IMR-90 (cell line): ENCODE measurements around the gene HMGB3. TPM values are rescaled to one million over a fixed set of nuclear protein-coding genes. Genes with fewer than 3 reads are reported as not detected.
"Not testable (repeated sequence)": the region's sequence is repeated elsewhere in the genome, so short reads cannot be mapped to it uniquely, and the experiment has no call there.

Source experiments
- ATAC-seq: fragments of 200-7000 bp; cut with Tn5 transposase; 2 replicates; pipeline ENCODE4 v1.9.1; 2020; ENCODE audit warnings: low read depth, mild to moderate bottlenecking, moderate library complexity
- BruUV-seq: library from RNA; stranded (reverse); fragments of 400-500 nt; replicated peaks from 2 replicates; lab custom pipeline; 2021; lab: Mats Ljungman, UMichigan
- CTCF ChIA-PET: fragments of 300-600 bp; formaldehyde crosslinking; extraction: SDS; loops from one replicate; lab custom pipeline; 2021; ENCODE audit warnings: antibody characterized with exemption; lab: Yijun Ruan, JAX
- POLR2A ChIA-PET: fragments of 300-600 bp; sonication (Branson Sonifier 250); formaldehyde crosslinking; loops from one replicate; lab custom pipeline; 2022; ENCODE audit warnings: antibody characterized with exemption; ENCODE audit not compliant: unreplicated experiment; lab: Charles Lee
- DNase-seq: peaks from one replicate; pipeline ENCODE4 v3.0.0; 2013
- H2AFZ ChIP-seq: replicated peaks from 2 replicates; pipeline ENCODE3; 2013; ENCODE audit warnings: low read length, mild to moderate bottlenecking; ENCODE audit not compliant: poor library complexity
- H2AK5ac ChIP-seq: 2 replicates; pipeline ENCODE4 v1.6.1; 2013; ENCODE audit warnings: low read depth, low read length, inconsistent platforms
- H2AK9ac ChIP-seq: replicated peaks from 2 replicates; pipeline ENCODE3; 2013; ENCODE audit warnings: mild to moderate bottlenecking, low read depth, low read length, moderate library complexity; ENCODE audit not compliant: poor library complexity
- H2BK120ac ChIP-seq: 2 replicates; pipeline ENCODE4 v1.6.1; 2013; ENCODE audit warnings: low read depth, low read length, inconsistent platforms
- H2BK15ac ChIP-seq: 3 replicates; pipeline ENCODE4 v1.6.1; 2013; ENCODE audit warnings: low read depth, low read length, inconsistent platforms
- H2BK20ac ChIP-seq: 2 replicates; pipeline ENCODE4 v1.6.1; 2013; ENCODE audit warnings: low read depth, mild to moderate bottlenecking, inconsistent platforms, low read length, moderate library complexity
- H2BK5ac ChIP-seq: 2 replicates; pipeline ENCODE4 v1.6.1; 2013; ENCODE audit warnings: mild to moderate bottlenecking, low read depth, low read length, inconsistent platforms; ENCODE audit not compliant: poor library complexity, severe bottlenecking
- H3K14ac ChIP-seq: replicated peaks from 2 replicates; pipeline ENCODE4 v1.6.1; 2013; ENCODE audit warnings: low read depth, low read length, inconsistent platforms
- H3K18ac ChIP-seq: 2 replicates; pipeline ENCODE4 v1.6.1; 2013; ENCODE audit warnings: low read depth, low read length, control low read depth
- H3K23ac ChIP-seq: 2 replicates; pipeline ENCODE4 v1.6.1; 2013; ENCODE audit warnings: low read depth, low read length, inconsistent platforms
- H3K27ac ChIP-seq: 2 replicates; pipeline ENCODE4 v1.5.1; 2013; ENCODE audit warnings: mild to moderate bottlenecking, control low read depth, low read length; ENCODE audit not compliant: insufficient read depth
- H3K27me3 ChIP-seq: 2 replicates; pipeline ENCODE4 v1.6.1; 2013; ENCODE audit warnings: low read length; ENCODE audit not compliant: control insufficient read depth, insufficient read depth
- H3K36me3 ChIP-seq: 2 replicates; pipeline ENCODE4 v1.6.1; 2013; ENCODE audit warnings: low read length, mixed read lengths; ENCODE audit not compliant: control insufficient read depth, insufficient read depth
- H3K4ac ChIP-seq: 2 replicates; pipeline ENCODE4 v1.6.1; 2013; ENCODE audit warnings: low read depth, low read length, inconsistent platforms
- H3K4me1 ChIP-seq: 2 replicates; pipeline ENCODE4 v1.6.1; 2013; ENCODE audit warnings: low read length, mixed read lengths; ENCODE audit not compliant: control insufficient read depth, insufficient read depth
- H3K4me2 ChIP-seq: 2 replicates; pipeline ENCODE4 v1.6.1; 2013; ENCODE audit warnings: low read depth, mild to moderate bottlenecking, control low read depth, low read length, moderate library complexity
- H3K4me3 ChIP-seq: 2 replicates; pipeline ENCODE4 v1.5.1; 2013; ENCODE audit warnings: low read depth, mild to moderate bottlenecking, control low read depth, low read length, moderate library complexity; ENCODE audit not compliant: insufficient read depth
- H3K56ac ChIP-seq: 2 replicates; pipeline ENCODE4 v1.6.1; 2013; ENCODE audit warnings: low read length, inconsistent platforms; ENCODE audit not compliant: insufficient read depth; ENCODE audit errors: extremely low read depth
- H3K79me1 ChIP-seq, 2 experiments: 2 replicates each; pipeline ENCODE4 v1.6.1; 2013; ENCODE audit warnings: low read length in 2 of 2, inconsistent platforms in 1 of 2, low read depth in 1 of 2
- H3K9ac ChIP-seq: 2 replicates; pipeline ENCODE4 v1.6.1; 2013; ENCODE audit warnings: low read depth, low read length, control low read depth
- H3K9me1 ChIP-seq: 2 replicates; pipeline ENCODE4 v1.6.1; 2013; ENCODE audit warnings: low read length, inconsistent platforms; ENCODE audit not compliant: insufficient read depth
- H3K9me3 ChIP-seq: 2 replicates; pipeline ENCODE4 v1.6.1; 2013; ENCODE audit warnings: low read length; ENCODE audit not compliant: control insufficient read depth, insufficient read depth
- H4K20me1 ChIP-seq: 2 replicates; pipeline ENCODE4 v1.6.1; 2013; ENCODE audit warnings: low read length, inconsistent platforms; ENCODE audit not compliant: insufficient read depth
- H4K5ac ChIP-seq: 2 replicates; pipeline ENCODE4 v1.6.1; 2013; ENCODE audit warnings: mild to moderate bottlenecking, low read depth, low read length, control low read depth
- H4K8ac ChIP-seq, 2 experiments: 2 replicates each; pipeline ENCODE4 v1.6.1; 2013; ENCODE audit warnings: low read depth in 2 of 2, low read length in 2 of 2, control low read depth in 1 of 2, inconsistent platforms in 1 of 2
- H4K91ac ChIP-seq: 2 replicates; pipeline ENCODE4 v1.6.1; 2013; ENCODE audit warnings: low read depth, low read length, inconsistent platforms; ENCODE audit not compliant: insufficient read depth
- CTCF ChIP-seq: conservative IDR thresholded peaks from 2 replicates; pipeline ENCODE4 v1.5.1; 2012; ENCODE audit warnings: mild to moderate bottlenecking, low read depth, low read length, improper control_type of control experiment
- WGBS, 2 experiments: methylation state at CpG; one replicate each; pipeline versions ENCODE4 v1.1.5 to v1.1.7; 2013; ENCODE audit warnings: missing lambda C conversion rate in 2 of 2; ENCODE audit not compliant: insufficient read length in 1 of 2; ENCODE audit errors: extremely low coverage in 2 of 2; 5-methylcytosine and 5-hydroxymethylcytosine counted together
- dilution Hi-C: fragments of 300-500 bp; cut with HindIII; formaldehyde crosslinking; loops from one replicate; pipeline ENCODE4 v1.14.3; 2018; ENCODE audit warnings: low sequenced_read_pairs; ENCODE audit not compliant: unreplicated experiment
- in situ Hi-C: fragments of 300-500 bp; cut with MboI; formaldehyde crosslinking; loops from 3 replicates; pipeline ENCODE4 v1.14.3; 2019; ENCODE audit warnings: low sequenced_read_pairs, inconsistent platforms, mixed read lengths
- intact Hi-C: fragments of 100-400 bp; cut with micrococcal nuclease; formaldehyde crosslinking; loops from 2 replicates; pipeline ENCODE4 v1.10.0; 2022
- polyA plus RNA-seq, 3 experiments: library from polyadenylated mRNA; depleted of rRNA; stranded (reverse); fragments of >200 nt; gene quantifications; 2 replicates each; pipeline ENCODE4 v1.2.3, GENCODE V29; 2012; ENCODE audit warnings: low replicate concordance in 1 of 3
- total RNA-seq: library from RNA; depleted of rRNA; stranded (reverse); fragments of >200 nt; gene quantifications from 2 replicates; pipeline ENCODE4 v1.2.3, GENCODE V29; 2012

The HMGB3 gene
- total and polyA plus RNA-seq, 2 of the 4 experiments (the other 2 are of a cell fraction), result 14.7 to 21.3 TPM

GRCh38 chrX:150984169-150984824 lies 1.2 kb downstream of the HMGB3 start (continued):
- TF ChIP-seq CTCF, result no peak

- H3K27me3 ChIP-seq, H3K4me2 ChIP-seq, H2AFZ ChIP-seq, H2BK120ac ChIP-seq, DNase-seq, H3K9ac ChIP-seq, H3K9me1 ChIP-seq, H2AK9ac ChIP-seq, H2BK15ac ChIP-seq, H4K20me1 ChIP-seq, H3K4me1 ChIP-seq, H3K18ac ChIP-seq, BruUV-seq, H3K9me3 ChIP-seq, CTCF ChIA-PET, H2BK5ac ChIP-seq, H2BK20ac ChIP-seq, H3K56ac ChIP-seq, dilution Hi-C loops, H3K23ac ChIP-seq, ATAC-seq, H2AK5ac ChIP-seq, H3K36me3 ChIP-seq, H4K8ac ChIP-seq, H3K27ac ChIP-seq, H4K91ac ChIP-seq, H4K5ac ChIP-seq, POLR2A ChIA-PET, H3K4me3 ChIP-seq, H3K4ac ChIP-seq, H3K79me1 ChIP-seq, H3K14ac ChIP-seq: not testable (repeated sequence)
- intact Hi-C loops, result loop anchor here (5.0 to 10.0 kb wide), 2 partner anchors 215 to 1053 kb away; partner anchors contain the start of gene EOLA2
- WGBS, 2 experiments, result 100% methylated on average over 1 of the region's 6 CpGs; no CpG with 5 or more reads in 1 of the 2 experiments
- in situ Hi-C loops, result loop anchor here (10.0 kb wide), 2 partner anchors 93 to 213 kb away; partner anchors contain the start of gene CD99L2
These were observed 4.6 kb downstream of the HMGB3 start for GRCh38 chrX:150987687-150988086.
